ENCODE results near the gene ANKRD10. TPM values are rescaled to one million over a fixed set of nuclear protein-coding genes. Genes with fewer than 3 reads are reported as not detected.

The ANKRD10 gene
- total and polyA plus RNA-seq, 10 of the 15 experiments (the other 5 are each of a cell fraction or from before 2014, with no cell fraction given), result 47.1 to 199 (median 97.2) TPM

GRCh38 chr13:110942248-110942981, 27.5 kb upstream of the ANKRD10 start (continued):
- TF ChIP-seq CUX1 (IDR thresholded peaks at IDR 0.05; ENCODE audit: insufficient replicate concordance, low read depth, low read length), result no peak
- peak; percentile 72 for TF ChIP-seq RUNX3 (IDR thresholded peaks at IDR 0.05; ENCODE audit: low read length)
- TF ChIP-seq PML (IDR thresholded peaks at IDR 0.05; ENCODE audit: low read length), result no peak
- no peak for TF ChIP-seq SMAD1 (IDR thresholded peaks at IDR 0.05; ENCODE audit: low read depth, partially characterized antibody)
- no peak for TF ChIP-seq JUND (IDR thresholded peaks at IDR 0.05; ENCODE audit: low read depth, low read length)
- no peak; a peak in 1 of 4 replicates for TF ChIP-seq IKZF2 (IDR thresholded peaks at IDR 0.05)
- 0 out of 2 replicates have a peak, but pooled peaks have one; percentile 23 for TF ChIP-seq GABPA (IDR thresholded peaks at IDR 0.05; ENCODE audit: low read depth)
- TF ChIP-seq, protein P1, sequence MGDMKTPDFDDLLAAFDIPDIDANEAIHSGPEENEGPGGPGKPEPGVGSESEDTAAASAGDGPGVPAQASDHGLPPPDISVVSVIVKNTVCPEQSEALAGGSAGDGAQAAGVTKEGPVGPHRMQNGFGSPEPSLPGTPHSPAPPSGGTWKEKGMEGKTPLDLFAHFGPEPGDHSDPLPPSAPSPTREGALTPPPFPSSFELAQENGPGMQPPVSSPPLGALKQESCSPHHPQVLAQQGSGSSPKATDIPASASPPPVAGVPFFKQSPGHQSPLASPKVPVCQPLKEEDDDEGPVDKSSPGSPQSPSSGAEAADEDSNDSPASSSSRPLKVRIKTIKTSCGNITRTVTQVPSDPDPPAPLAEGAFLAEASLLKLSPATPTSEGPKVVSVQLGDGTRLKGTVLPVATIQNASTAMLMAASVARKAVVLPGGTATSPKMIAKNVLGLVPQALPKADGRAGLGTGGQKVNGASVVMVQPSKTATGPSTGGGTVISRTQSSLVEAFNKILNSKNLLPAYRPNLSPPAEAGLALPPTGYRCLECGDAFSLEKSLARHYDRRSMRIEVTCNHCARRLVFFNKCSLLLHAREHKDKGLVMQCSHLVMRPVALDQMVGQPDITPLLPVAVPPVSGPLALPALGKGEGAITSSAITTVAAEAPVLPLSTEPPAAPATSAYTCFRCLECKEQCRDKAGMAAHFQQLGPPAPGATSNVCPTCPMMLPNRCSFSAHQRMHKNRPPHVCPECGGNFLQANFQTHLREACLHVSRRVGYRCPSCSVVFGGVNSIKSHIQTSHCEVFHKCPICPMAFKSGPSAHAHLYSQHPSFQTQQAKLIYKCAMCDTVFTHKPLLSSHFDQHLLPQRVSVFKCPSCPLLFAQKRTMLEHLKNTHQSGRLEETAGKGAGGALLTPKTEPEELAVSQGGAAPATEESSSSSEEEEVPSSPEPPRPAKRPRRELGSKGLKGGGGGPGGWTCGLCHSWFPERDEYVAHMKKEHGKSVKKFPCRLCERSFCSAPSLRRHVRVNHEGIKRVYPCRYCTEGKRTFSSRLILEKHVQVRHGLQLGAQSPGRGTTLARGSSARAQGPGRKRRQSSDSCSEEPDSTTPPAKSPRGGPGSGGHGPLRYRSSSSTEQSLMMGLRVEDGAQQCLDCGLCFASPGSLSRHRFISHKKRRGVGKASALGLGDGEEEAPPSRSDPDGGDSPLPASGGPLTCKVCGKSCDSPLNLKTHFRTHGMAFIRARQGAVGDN (IDR thresholded peaks at IDR 0.05), result peak; percentile 93
- no peak for TF ChIP-seq MEF2A (IDR thresholded peaks at IDR 0.05; ENCODE audit: insufficient read depth, low read depth, low read length)
- TF ChIP-seq, protein P2, sequence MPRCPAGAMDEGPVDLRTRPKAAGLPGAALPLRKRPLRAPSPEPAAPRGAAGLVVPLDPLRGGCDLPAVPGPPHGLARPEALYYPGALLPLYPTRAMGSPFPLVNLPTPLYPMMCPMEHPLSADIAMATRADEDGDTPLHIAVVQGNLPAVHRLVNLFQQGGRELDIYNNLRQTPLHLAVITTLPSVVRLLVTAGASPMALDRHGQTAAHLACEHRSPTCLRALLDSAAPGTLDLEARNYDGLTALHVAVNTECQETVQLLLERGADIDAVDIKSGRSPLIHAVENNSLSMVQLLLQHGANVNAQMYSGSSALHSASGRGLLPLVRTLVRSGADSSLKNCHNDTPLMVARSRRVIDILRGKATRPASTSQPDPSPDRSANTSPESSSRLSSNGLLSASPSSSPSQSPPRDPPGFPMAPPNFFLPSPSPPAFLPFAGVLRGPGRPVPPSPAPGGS (IDR thresholded peaks at IDR 0.05; ENCODE audit: borderline replicate concordance, insufficient read depth, low read depth, low read length, poor library complexity, severe bottlenecking), result peak; percentile 90
- no peak for TF ChIP-seq YBX1 (IDR thresholded peaks at IDR 0.05)
- no peak for TF ChIP-seq TAF1 (IDR thresholded peaks at IDR 0.05; ENCODE audit: borderline replicate concordance, low read depth, low read length)
- no peak for TF ChIP-seq POLR2AphosphoS5 (IDR thresholded peaks at IDR 0.05; ENCODE audit: low read length)
- TF ChIP-seq RCOR1 (conservative IDR thresholded peaks at IDR 0.05; ENCODE audit: low read depth, low read length), result no peak
- TF ChIP-seq, protein P3, sequence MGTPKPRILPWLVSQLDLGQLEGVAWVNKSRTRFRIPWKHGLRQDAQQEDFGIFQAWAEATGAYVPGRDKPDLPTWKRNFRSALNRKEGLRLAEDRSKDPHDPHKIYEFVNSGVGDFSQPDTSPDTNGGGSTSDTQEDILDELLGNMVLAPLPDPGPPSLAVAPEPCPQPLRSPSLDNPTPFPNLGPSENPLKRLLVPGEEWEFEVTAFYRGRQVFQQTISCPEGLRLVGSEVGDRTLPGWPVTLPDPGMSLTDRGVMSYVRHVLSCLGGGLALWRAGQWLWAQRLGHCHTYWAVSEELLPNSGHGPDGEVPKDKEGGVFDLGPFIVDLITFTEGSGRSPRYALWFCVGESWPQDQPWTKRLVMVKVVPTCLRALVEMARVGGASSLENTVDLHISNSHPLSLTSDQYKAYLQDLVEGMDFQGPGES (IDR thresholded peaks at IDR 0.05), result no peak
- no peak for TF ChIP-seq SPI1 (IDR thresholded peaks at IDR 0.05; ENCODE audit: borderline replicate concordance, insufficient read depth, low read depth, low read length)
